Measurements from ENCODE around the gene DENND1A.

DENND1A gene

GRCh38 chr9:123679330-123679987 is 250.5 kb downstream of the DENND1A start:
- no peak for DNase-seq (ENCODE audit: low read depth)
- TF ChIP-seq CTCF (conservative IDR thresholded peaks at IDR 0.05; ENCODE audit: low read depth, low read length): no peak
- H3K4me3 ChIP-seq (ENCODE audit: low read length): no peak overlapping the region

GRCh38 chr9:123678878-123679329 is 251.0 kb downstream of the DENND1A start:
- TF ChIP-seq CTCF (conservative IDR thresholded peaks at IDR 0.05; ENCODE audit: low read depth, low read length): no peak
- no peak overlapping the region for H3K4me3 ChIP-seq (ENCODE audit: low read length)
- DNase-seq (ENCODE audit: low read depth): peak; percentile 69

GRCh38 chr9:123678038-123678877 is 251.7 kb downstream of the DENND1A start:
- DNase-seq (ENCODE audit: low read depth): no peak
- TF ChIP-seq CTCF (conservative IDR thresholded peaks at IDR 0.05; ENCODE audit: low read depth, low read length): no peak
- H3K4me3 ChIP-seq (ENCODE audit: low read length): no peak overlapping the region

- no peak overlapping the region for H3K4me3 ChIP-seq (ENCODE audit: low read length)
- DNase-seq (ENCODE audit: low read depth): no peak
- no peak for TF ChIP-seq CTCF (conservative IDR thresholded peaks at IDR 0.05; ENCODE audit: low read depth, low read length)
Measured at GRCh38 chr9:123676869-123677268, 253.1 kb downstream of the DENND1A start.

- TF ChIP-seq CTCF (conservative IDR thresholded peaks at IDR 0.05; ENCODE audit: low read depth, low read length): no peak
- no peak for DNase-seq (ENCODE audit: low read depth)
- H3K4me3 ChIP-seq (ENCODE audit: low read length): no peak overlapping the region
Measured at GRCh38 chr9:123669346-123669745, 260.6 kb downstream of the DENND1A start.

- H3K4me3 ChIP-seq (ENCODE audit: low read length): no peak overlapping the region
- DNase-seq (ENCODE audit: low read depth): no peak
- TF ChIP-seq CTCF (conservative IDR thresholded peaks at IDR 0.05; ENCODE audit: low read depth, low read length): no peak
Measured at GRCh38 chr9:123663529-123663928, 266.4 kb downstream of the DENND1A start.

All from retinal pigment epithelial cell (primary cell).